ENCODE data around the gene MCL1.
A peak's percentile ranks its signal among the peaks of the same experiment; 100 is the strongest.
"Not testable (repeated sequence)": the region's sequence is repeated elsewhere in the genome, so short reads cannot be mapped to it uniquely, and the experiment has no call there.

The MCL1 gene

GRCh38 chr1:150568594-150568966 lies 10.8 kb downstream of the MCL1 start:
- no peak for DNase-seq (ENCODE audit: low spot score)

GRCh38 chr1:150567717-150568593 lies 11.5 kb downstream of the MCL1 start:
- no peak for DNase-seq (ENCODE audit: low spot score)

- DNase-seq (ENCODE audit: low spot score), result no peak
These were observed 12.1 kb downstream of the MCL1 start for GRCh38 chr1:150567341-150567716.

- no peak for DNase-seq (ENCODE audit: low spot score)
These were observed 12.6 kb downstream of the MCL1 start for GRCh38 chr1:150566589-150567340.

GRCh38 chr1:150565240-150565991 lies 14.0 kb downstream of the MCL1 start:
- DNase-seq (ENCODE audit: low spot score), result not testable (repeated sequence)

GRCh38 chr1:150564051-150564991 lies 15.1 kb downstream of the MCL1 start:
- no peak for DNase-seq (ENCODE audit: low spot score)

- no peak for DNase-seq (ENCODE audit: low spot score)
These were observed 15.9 kb downstream of the MCL1 start for GRCh38 chr1:150563340-150564038.

- DNase-seq (ENCODE audit: low spot score), result no peak
These were observed 16.7 kb downstream of the MCL1 start for GRCh38 chr1:150562446-150563339.

- peak; percentile 78 for DNase-seq (ENCODE audit: low spot score)
These were observed 17.4 kb downstream of the MCL1 start for GRCh38 chr1:150561974-150562445.

- DNase-seq (ENCODE audit: low spot score), result peak; percentile 87
These were observed 18.0 kb downstream of the MCL1 start for GRCh38 chr1:150561254-150561973.

GRCh38 chr1:150560576-150561253 lies 18.7 kb downstream of the MCL1 start:
- DNase-seq (ENCODE audit: low spot score), result peak; percentile 83

- peak; percentile 89 for DNase-seq (ENCODE audit: low spot score)
These were observed 19.4 kb downstream of the MCL1 start for GRCh38 chr1:150560011-150560438.

- no peak for DNase-seq (ENCODE audit: low spot score)
These were observed 19.8 kb downstream of the MCL1 start for GRCh38 chr1:150559656-150560010.

GRCh38 chr1:150558761-150559655 lies 20.4 kb downstream of the MCL1 start:
- DNase-seq (ENCODE audit: low spot score), result no peak

GRCh38 chr1:150558303-150558704 lies 21.1 kb downstream of the MCL1 start:
- DNase-seq (ENCODE audit: low spot score), result no peak

- no peak for DNase-seq (ENCODE audit: low spot score)
These were observed 21.6 kb downstream of the MCL1 start for GRCh38 chr1:150557813-150558212.

- DNase-seq (ENCODE audit: low spot score), result no peak
These were observed 22.3 kb downstream of the MCL1 start for GRCh38 chr1:150557065-150557600.

All from HuH-7.5 (cell line).